ENCODE measurements around the gene TMEM185B.

The TMEM185B gene

DNA sequence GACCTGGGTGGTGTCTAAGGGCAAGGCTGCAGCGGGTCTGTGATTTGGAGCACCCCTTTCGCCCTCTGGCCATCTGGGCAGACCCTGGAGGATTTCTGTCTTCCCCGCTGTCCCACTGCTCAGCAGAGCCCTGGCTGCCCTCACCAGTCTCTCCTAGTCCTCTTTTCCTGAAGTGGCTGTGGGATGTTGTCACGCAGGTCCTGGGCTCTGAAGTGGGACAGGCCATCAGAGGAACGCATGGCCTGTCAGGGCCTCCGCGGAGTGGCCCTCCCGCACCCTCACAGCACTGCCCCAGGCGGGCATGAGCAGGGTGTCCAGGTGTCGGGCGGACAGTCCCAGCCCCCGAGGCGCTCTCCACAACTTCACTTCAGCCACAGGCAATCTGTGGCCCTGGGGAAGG, 1.1 kb upstream of the TMEM185B start:
- peaks cover 2% of the 10 kb centered on the region for H3K9me3 ChIP-seq (ENCODE audit: control insufficient read depth, low read length)
- 92 to 94% methylated on average over 13 of the region's 13 CpGs for WGBS, 2 experiments
- H3K27me3 ChIP-seq (ENCODE audit: control insufficient read depth, insufficient read depth, low read length, poor library complexity, severe bottlenecking), result peaks cover 25% of the 10 kb centered on the region
- H3K4me3 ChIP-seq (ENCODE audit: insufficient read depth, low read depth, low read length), result peak overlapping the region; percentile 71
- H3K27ac ChIP-seq (ENCODE audit: insufficient read depth, low read depth, low read length, poor library complexity, severe bottlenecking), result no peak overlapping the region
- no peaks in the 10 kb centered on the region for H3K36me3 ChIP-seq (ENCODE audit: control insufficient read depth, insufficient read depth, low read length)
- H3K4me1 ChIP-seq (ENCODE audit: control insufficient read depth, insufficient read depth, low read length), result peaks cover 4% of the 10 kb centered on the region

GRCh38 chr2:120222186-120223033, 790 bp downstream of the TMEM185B start:
- Histone ChIP-seq H3K9me3 (ENCODE audit: control insufficient read depth, low read length) (peaks cover 2% of the 10 kb centered on the region), H3K4me3 (ENCODE audit: insufficient read depth, low read depth, low read length) (peak overlapping the region; percentile 71), H3K27me3 (ENCODE audit: control insufficient read depth, insufficient read depth, low read length, poor library complexity, severe bottlenecking) (peaks cover 25% of the 10 kb centered on the region), H3K4me1 (ENCODE audit: control insufficient read depth, insufficient read depth, low read length) (peaks cover 4% of the 10 kb centered on the region), H3K27ac (ENCODE audit: insufficient read depth, low read depth, low read length, poor library complexity, severe bottlenecking) (no peak overlapping the region), H3K36me3 (ENCODE audit: control insufficient read depth, insufficient read depth, low read length) (no peaks in the 10 kb centered on the region)
- 83 to 84% methylated on average over 49 of the region's 49 CpGs for WGBS, 2 experiments

DNA sequence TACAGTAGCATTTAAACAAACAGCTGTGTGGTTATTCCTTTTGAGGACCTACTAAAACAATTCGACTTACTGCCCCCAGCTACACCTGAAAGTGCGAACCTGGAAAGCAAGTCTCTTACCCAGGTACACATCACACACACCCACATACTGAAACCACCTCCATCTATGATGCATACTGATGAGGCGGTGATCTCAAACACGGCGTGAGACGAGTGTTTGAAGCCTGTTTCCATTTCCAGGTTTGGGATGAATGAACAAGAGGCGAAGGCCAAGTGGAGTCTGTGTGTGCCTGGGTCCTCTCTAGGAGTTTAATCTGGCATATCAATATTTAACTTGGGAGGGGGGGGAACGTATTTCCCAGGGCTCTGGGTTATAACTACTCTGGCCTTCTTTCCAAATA, 1.6 kb downstream of the TMEM185B start:
- WGBS, 2 experiments, result 94% methylated on average over 8 of the region's 8 CpGs
- no peaks in the 10 kb centered on the region for H3K36me3 ChIP-seq (ENCODE audit: control insufficient read depth, insufficient read depth, low read length)
- no peak overlapping the region for H3K27ac ChIP-seq (ENCODE audit: insufficient read depth, low read depth, low read length, poor library complexity, severe bottlenecking)
- peaks cover 2% of the 10 kb centered on the region for H3K9me3 ChIP-seq (ENCODE audit: control insufficient read depth, low read length)
- peaks cover 4% of the 10 kb centered on the region for H3K4me1 ChIP-seq (ENCODE audit: control insufficient read depth, insufficient read depth, low read length)
- H3K4me3 ChIP-seq (ENCODE audit: insufficient read depth, low read depth, low read length), result no peak overlapping the region
- H3K27me3 ChIP-seq (ENCODE audit: control insufficient read depth, insufficient read depth, low read length, poor library complexity, severe bottlenecking), result peaks cover 25% of the 10 kb centered on the region

GRCh38 chr2:120220756-120221155, 2.4 kb downstream of the TMEM185B start:
- Histone ChIP-seq H3K27ac (ENCODE audit: insufficient read depth, low read depth, low read length, poor library complexity, severe bottlenecking) (no peak overlapping the region), H3K4me3 (ENCODE audit: insufficient read depth, low read depth, low read length) (no peak overlapping the region)
- WGBS, 2 experiments, result 90 to 91% methylated on average over 2 of the region's 2 CpGs

DNA sequence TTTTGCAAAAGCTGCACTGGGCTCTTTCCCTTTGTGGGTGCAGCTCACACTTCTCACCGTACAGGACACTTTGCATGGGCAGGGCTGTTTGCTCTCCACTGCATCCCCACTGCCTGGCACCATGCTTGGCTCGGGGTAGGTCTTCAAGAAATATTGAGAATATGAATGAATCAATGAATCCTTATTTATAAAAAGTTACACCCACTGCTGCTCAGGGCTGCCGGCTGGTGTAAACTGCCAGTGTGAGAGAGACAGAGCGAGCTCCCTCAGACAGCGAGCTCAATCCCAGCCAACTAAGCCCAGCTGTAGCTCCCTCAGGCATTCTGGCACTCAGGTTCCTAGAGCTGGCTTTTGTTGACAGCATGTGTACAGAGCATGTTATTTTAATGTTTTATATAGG, 3.4 kb downstream of the TMEM185B start:
- peaks cover 23% of the 10 kb centered on the region for H3K27me3 ChIP-seq (ENCODE audit: control insufficient read depth, insufficient read depth, low read length, poor library complexity, severe bottlenecking)
- no peak overlapping the region for H3K4me3 ChIP-seq (ENCODE audit: insufficient read depth, low read depth, low read length)
- H3K27ac ChIP-seq (ENCODE audit: insufficient read depth, low read depth, low read length, poor library complexity, severe bottlenecking), result no peak overlapping the region
- H3K4me1 ChIP-seq (ENCODE audit: control insufficient read depth, insufficient read depth, low read length), result peaks cover 4% of the 10 kb centered on the region
- peaks cover 2% of the 10 kb centered on the region for H3K9me3 ChIP-seq (ENCODE audit: control insufficient read depth, low read length)
- H3K36me3 ChIP-seq (ENCODE audit: control insufficient read depth, insufficient read depth, low read length), result no peaks in the 10 kb centered on the region
- 94 to 98% methylated on average over 4 to 5 of the region's 5 CpGs for WGBS, 2 experiments

More at GRCh38 chr2:120220756-120221155, 2.4 kb downstream of the TMEM185B start:
- Histone ChIP-seq H3K36me3 (ENCODE audit: control insufficient read depth, insufficient read depth, low read length) (no peaks in the 10 kb centered on the region), H3K9me3 (ENCODE audit: control insufficient read depth, low read length) (peaks cover 2% of the 10 kb centered on the region), H3K4me1 (ENCODE audit: control insufficient read depth, insufficient read depth, low read length) (peaks cover 4% of the 10 kb centered on the region), H3K27me3 (ENCODE audit: control insufficient read depth, insufficient read depth, low read length, poor library complexity, severe bottlenecking) (peaks cover 25% of the 10 kb centered on the region)

DNA sequence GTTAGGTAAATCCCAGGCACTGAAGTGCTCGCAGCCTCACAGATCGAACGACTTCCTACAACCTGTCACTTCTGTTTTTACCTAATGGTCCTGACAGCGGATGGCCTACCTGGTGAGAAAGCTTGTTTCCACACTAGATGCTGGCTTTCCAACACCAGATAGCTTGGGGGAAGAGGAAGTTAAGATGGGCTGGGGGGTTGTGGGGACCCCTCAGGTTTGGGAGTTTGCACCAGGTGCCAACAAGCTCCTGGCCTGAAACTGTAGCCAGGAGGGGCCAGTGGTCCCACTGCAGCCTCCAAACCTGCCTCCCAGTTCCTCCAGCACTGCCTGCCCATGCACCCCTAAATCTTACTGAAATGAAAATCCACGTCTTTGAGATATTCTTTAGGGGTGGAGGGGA, 3.9 kb downstream of the TMEM185B start:
- Histone ChIP-seq H3K4me1 (ENCODE audit: control insufficient read depth, insufficient read depth, low read length) (peaks cover 4% of the 10 kb centered on the region), H3K4me3 (ENCODE audit: insufficient read depth, low read depth, low read length) (no peak overlapping the region), H3K9me3 (ENCODE audit: control insufficient read depth, low read length) (peaks cover 2% of the 10 kb centered on the region), H3K27me3 (ENCODE audit: control insufficient read depth, insufficient read depth, low read length, poor library complexity, severe bottlenecking) (peaks cover 18% of the 10 kb centered on the region), H3K36me3 (ENCODE audit: control insufficient read depth, insufficient read depth, low read length) (no peaks in the 10 kb centered on the region), H3K27ac (ENCODE audit: insufficient read depth, low read depth, low read length, poor library complexity, severe bottlenecking) (no peak overlapping the region)
- 93 to 96% methylated on average over 5 of the region's 5 CpGs for WGBS, 2 experiments

DNA sequence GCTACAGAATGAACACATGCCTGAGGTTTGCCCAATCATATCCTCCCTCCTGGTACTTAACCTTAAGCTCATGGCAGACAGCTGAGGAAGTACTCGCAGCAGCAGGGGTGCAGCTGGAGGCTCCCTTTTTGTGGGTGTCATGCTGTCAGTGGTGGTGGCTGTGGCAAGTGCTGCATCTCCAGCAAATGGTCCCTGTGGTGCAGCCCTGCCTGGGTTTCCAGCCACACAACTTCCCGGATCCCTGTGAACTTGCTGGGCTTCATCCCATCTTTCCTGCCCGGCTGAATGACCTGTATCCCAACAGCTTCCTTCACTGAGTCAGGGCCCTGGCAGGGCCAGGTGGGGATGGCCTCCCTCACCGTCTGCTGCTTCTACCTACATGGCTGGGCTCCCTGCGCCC, 5.0 kb downstream of the TMEM185B start:
- Histone ChIP-seq H3K9me3 (ENCODE audit: control insufficient read depth, low read length) (peaks cover 2% of the 10 kb centered on the region), H3K27me3 (ENCODE audit: control insufficient read depth, insufficient read depth, low read length, poor library complexity, severe bottlenecking) (peaks cover 8% of the 10 kb centered on the region), H3K36me3 (ENCODE audit: control insufficient read depth, insufficient read depth, low read length) (no peaks in the 10 kb centered on the region), H3K4me1 (ENCODE audit: control insufficient read depth, insufficient read depth, low read length) (no peaks in the 10 kb centered on the region), H3K27ac (ENCODE audit: insufficient read depth, low read depth, low read length, poor library complexity, severe bottlenecking) (no peak overlapping the region), H3K4me3 (ENCODE audit: insufficient read depth, low read depth, low read length) (no peak overlapping the region)
- WGBS, 2 experiments, result 95% methylated on average over 5 of the region's 5 CpGs

DNA sequence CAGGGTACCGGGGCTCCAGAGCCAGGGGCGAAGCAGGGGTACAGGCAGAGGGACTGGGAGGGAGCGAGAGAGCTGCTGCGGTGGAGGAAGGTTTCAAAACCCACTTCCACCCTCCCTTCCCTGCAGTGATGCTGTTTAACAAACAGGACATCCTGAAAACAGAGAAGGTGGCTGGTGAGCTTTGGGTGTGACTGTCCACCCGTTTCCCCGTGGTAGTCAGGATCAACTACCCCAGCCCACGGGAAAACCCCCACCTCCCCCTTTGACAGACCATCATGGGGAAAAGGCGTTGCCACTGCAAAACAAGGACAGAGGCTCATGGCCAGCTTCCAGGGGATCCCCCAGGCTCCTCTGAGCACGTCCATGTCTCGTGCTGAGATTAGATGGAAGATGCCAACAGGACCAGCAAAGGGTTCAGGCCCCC, 12.9 kb downstream of the TMEM185B start:
- Histone ChIP-seq H3K9me3 (ENCODE audit: control insufficient read depth, low read length) (no peaks in the 10 kb centered on the region), H3K36me3 (ENCODE audit: control insufficient read depth, insufficient read depth, low read length) (no peaks in the 10 kb centered on the region), H3K27ac (ENCODE audit: insufficient read depth, low read depth, low read length, poor library complexity, severe bottlenecking) (no peak overlapping the region), H3K4me3 (ENCODE audit: insufficient read depth, low read depth, low read length) (no peak overlapping the region), H3K27me3 (ENCODE audit: control insufficient read depth, insufficient read depth, low read length, poor library complexity, severe bottlenecking) (no peaks in the 10 kb centered on the region), H3K4me1 (ENCODE audit: control insufficient read depth, insufficient read depth, low read length) (no peaks in the 10 kb centered on the region)
- 79 to 85% methylated on average over 10 of the region's 10 CpGs for WGBS, 2 experiments

- no peaks in the 10 kb centered on the region for H3K9me3 ChIP-seq (ENCODE audit: control insufficient read depth, low read length)
- no peaks in the 10 kb centered on the region for H3K36me3 ChIP-seq (ENCODE audit: control insufficient read depth, insufficient read depth, low read length)
- H3K27ac ChIP-seq (ENCODE audit: insufficient read depth, low read depth, low read length, poor library complexity, severe bottlenecking), result no peak overlapping the region
- H3K4me3 ChIP-seq (ENCODE audit: insufficient read depth, low read depth, low read length), result no peak overlapping the region
- WGBS, 2 experiments, result 92 to 94% methylated on average over 12 of the region's 12 CpGs
- H3K4me1 ChIP-seq (ENCODE audit: control insufficient read depth, insufficient read depth, low read length), result no peaks in the 10 kb centered on the region
- no peaks in the 10 kb centered on the region for H3K27me3 ChIP-seq (ENCODE audit: control insufficient read depth, insufficient read depth, low read length, poor library complexity, severe bottlenecking)
Observed at GRCh38 chr2:120209427-120210269, 13.6 kb downstream of the TMEM185B start.

Data from ectodermal cell (in vitro differentiated cells).